Left lung (tissue), 10 donors: ENCODE results near the gene DLX1. TPM values are rescaled to one million over a fixed set of nuclear protein-coding genes. Genes with fewer than 3 reads are reported as not detected.

Experiments used
- ATAC-seq: fragments of 200-7000 bp; cut with Tn5 transposase; one replicate; pipeline ENCODE4 v1.9.1; 2020; ENCODE audit warnings: moderate library complexity
- DNase-seq, 4 donors: peaks; one replicate each; pipeline ENCODE4 v3.0.0-alpha.2; 2013 to 2020
- H3K27ac ChIP-seq, 2 donors: fragments of 200-600 bp; sonication (generic) in 1 of 2; one replicate each; pipeline versions ENCODE4 v1.5.0 to v1.8.0; 2020 to 2021
- H3K27me3 ChIP-seq, 2 donors: fragments of 200-600 bp; sonication (generic) in 1 of 2; one replicate each; pipeline versions ENCODE4 v1.5.0 to v1.8.0; 2020 to 2021
- H3K36me3 ChIP-seq, 2 donors: fragments of 200-600 bp; sonication (generic) in 1 of 2; one replicate each; pipeline versions ENCODE4 v1.5.0 to v1.8.0; 2020 to 2021
- H3K4me1 ChIP-seq, 2 donors: fragments of 200-600 bp; one replicate each; pipeline ENCODE4 v1.8.0; 2021
- H3K4me3 ChIP-seq, 2 donors: fragments of 200-600 bp; sonication (generic) in 1 of 2; one replicate each; pipeline versions ENCODE4 v1.5.0 to v1.8.0; 2020 to 2021; ENCODE audit warnings: mild to moderate bottlenecking in 1 of 2
- H3K9me3 ChIP-seq, 2 donors: fragments of 200-600 bp; sonication (generic) in 1 of 2; one replicate each; pipeline versions ENCODE4 v1.5.0 to v1.8.0; 2020 to 2021
- intact Hi-C, 2 donors: fragments of 100-400 bp; cut with DNase I; formaldehyde crosslinking; loops; one replicate each; pipeline versions ENCODE4 v1.11.2 to v1.14.2; 2022
- polyA plus RNA-seq, 6 donors: library from polyadenylated mRNA; unstranded; fragments of 120-200 nt; gene quantifications; one replicate each; pipeline ENCODE4 v1.2.1, GENCODE V29; 2013; ENCODE audit not compliant: insufficient read length in 6 of 6
- total RNA-seq, 2 donors: library from RNA; stranded (reverse); fragmentation: NEBNext Ultra II Directional; extraction: Animal tissue kit (Norgen Biotek cat#: 25700); gene quantifications; one replicate each; pipeline ENCODE4 v1.2.1, GENCODE V29; 2021
- TF ChIP-seq, protein P1 (sequence below), 2 donors: fragments of 200-600 bp; sonication (generic) in 1 of 2; IDR thresholded peaks; one replicate each; pipeline versions ENCODE4 v1.5.0 to v1.8.0; 2021; ENCODE audit warnings: antibody characterized with exemption in 2 of 2
- donor health status: DM: no; HTN: yes; CAD: no.
- donor health status: DM: no; HTN: no; CAD: no.

DLX1 gene
- total and polyA plus RNA-seq, 8 donors: 0.09 to 0.11 TPM; not detected in 6

- ATAC-seq (no peak), DNase-seq (no peak)
- TF ChIP-seq, protein P1, sequence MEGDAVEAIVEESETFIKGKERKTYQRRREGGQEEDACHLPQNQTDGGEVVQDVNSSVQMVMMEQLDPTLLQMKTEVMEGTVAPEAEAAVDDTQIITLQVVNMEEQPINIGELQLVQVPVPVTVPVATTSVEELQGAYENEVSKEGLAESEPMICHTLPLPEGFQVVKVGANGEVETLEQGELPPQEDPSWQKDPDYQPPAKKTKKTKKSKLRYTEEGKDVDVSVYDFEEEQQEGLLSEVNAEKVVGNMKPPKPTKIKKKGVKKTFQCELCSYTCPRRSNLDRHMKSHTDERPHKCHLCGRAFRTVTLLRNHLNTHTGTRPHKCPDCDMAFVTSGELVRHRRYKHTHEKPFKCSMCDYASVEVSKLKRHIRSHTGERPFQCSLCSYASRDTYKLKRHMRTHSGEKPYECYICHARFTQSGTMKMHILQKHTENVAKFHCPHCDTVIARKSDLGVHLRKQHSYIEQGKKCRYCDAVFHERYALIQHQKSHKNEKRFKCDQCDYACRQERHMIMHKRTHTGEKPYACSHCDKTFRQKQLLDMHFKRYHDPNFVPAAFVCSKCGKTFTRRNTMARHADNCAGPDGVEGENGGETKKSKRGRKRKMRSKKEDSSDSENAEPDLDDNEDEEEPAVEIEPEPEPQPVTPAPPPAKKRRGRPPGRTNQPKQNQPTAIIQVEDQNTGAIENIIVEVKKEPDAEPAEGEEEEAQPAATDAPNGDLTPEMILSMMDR (IDR thresholded peaks at IDR 0.05): no peak
- Histone ChIP-seq H3K36me3 (no peaks in the 10 kb centered on the region), H3K4me3 (no peak overlapping the region), H3K27me3 (no peaks in the 10 kb centered on the region), H3K9me3 (no peaks in the 10 kb centered on the region), H3K4me1 (no peaks in the 10 kb centered on the region), H3K27ac (no peak overlapping the region)
- intact Hi-C loops: no loop called here
Observed at GRCh38 chr2:172046080-172046678, 39.1 kb upstream of the DLX1 start.

- no peak for ATAC-seq
- Histone ChIP-seq H3K27ac (no peak overlapping the region), H3K4me3 (no peak overlapping the region), H3K4me1 (no peaks in the 10 kb centered on the region), H3K9me3 (no peaks in the 10 kb centered on the region), H3K36me3 (no peaks in the 10 kb centered on the region), H3K27me3 (no peaks in the 10 kb centered on the region)
- no peak for DNase-seq
- intact Hi-C loops: no loop called here
- TF ChIP-seq, protein P1 (IDR thresholded peaks at IDR 0.05): no peak
Observed at GRCh38 chr2:172046866-172047565, 38.3 kb upstream of the DLX1 start.

DNA sequence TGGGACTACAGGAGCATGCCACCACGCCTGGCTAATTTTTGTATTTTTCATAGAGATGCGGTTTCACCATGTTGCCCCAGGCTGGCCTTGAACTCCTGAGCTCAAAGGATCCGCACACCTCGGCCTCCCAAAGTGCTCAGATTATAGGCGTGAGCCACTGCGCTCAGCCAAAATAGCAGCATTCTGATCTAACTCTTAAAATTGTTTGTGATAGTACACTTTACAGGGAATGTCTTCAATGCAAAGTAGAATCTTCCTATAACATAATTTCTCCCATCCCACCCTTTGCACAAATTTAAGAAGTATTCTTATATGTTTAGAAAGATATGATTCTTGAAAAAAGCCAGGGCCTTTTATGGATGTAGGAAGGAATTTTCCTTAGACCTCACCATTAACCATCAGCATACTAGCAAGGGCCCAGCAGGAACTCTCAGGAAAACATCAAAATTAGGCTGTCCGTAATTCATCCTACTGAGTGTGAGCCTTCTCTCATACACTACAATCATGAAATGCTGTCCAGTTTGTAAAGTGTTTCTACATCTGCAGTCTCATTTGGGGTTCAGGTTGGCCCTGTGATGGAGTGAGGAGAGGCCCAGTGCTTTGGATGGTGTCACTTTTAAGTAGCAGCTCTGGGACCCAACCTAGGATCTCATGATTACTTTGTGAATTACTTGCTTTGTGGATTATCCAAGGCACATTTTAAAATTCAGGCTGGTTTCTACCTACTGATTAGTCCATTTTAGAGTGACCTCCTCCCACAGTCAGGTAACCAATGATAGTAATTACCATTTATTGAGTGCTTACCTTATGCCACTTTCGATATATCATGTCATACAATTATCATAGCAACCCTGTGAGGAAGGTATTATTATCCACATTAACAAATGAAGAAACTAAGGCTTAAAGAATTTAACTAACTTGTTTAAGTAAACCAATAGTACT is 37.5 kb upstream of the DLX1 start:
- H3K27me3 ChIP-seq: no peaks in the 10 kb centered on the region
- H3K36me3 ChIP-seq: no peaks in the 10 kb centered on the region
- ATAC-seq (no peak), DNase-seq (no peak)
- H3K9me3 ChIP-seq: no peaks in the 10 kb centered on the region
- no peak overlapping the region for H3K27ac ChIP-seq
- TF ChIP-seq, protein P1 (IDR thresholded peaks at IDR 0.05): no peak
- H3K4me3 ChIP-seq: no peak overlapping the region
- intact Hi-C loops: no loop called here
- H3K4me1 ChIP-seq: no peaks in the 10 kb centered on the region

DNA sequence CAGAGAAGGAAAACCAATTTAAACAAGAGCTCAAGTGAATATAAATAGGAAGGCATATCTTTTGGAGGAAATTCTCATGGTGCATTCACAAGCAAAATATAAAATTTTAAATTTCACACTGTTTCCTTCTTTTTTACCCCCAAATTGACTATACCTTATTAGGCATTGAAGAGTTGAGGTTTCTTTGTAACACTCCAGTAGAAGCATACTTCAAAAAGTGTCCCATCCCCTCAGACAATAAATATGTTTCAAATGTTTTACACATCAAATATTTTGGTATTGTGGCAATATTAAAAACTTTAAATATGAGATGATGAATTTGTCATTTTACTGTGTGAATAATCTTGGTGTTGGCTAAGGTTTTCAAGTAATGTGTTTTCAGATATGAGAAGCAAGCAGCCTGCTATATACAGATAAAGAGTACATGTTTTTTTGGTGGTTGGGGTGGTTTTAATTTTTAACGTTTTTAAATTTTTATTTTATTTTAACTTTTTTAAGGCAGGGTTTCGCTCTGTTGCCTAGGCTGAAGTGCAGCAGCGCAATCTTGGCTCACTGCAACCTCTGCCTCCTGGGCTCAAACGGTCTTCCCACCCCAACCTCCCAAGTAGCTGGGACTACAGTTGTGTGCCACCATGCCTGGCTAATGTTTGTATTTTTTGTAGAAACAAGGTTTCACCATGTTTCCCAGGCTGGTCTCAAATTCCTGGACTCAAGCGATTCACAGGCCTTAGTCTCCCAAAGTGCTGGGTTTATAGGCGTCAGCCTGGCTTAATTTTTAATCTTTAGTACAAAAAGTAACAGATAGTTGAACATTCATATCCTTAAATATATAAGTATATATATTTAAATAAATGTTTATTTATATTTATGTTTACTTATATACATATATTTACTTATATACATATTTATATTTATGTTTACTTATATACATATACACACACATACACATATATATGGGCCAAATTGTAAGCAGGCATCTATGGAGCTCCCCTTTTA is 36.5 kb upstream of the DLX1 start:
- H3K4me3 ChIP-seq: no peak overlapping the region
- H3K4me1 ChIP-seq: no peaks in the 10 kb centered on the region
- TF ChIP-seq, protein P1 (IDR thresholded peaks at IDR 0.05): no peak
- H3K9me3 ChIP-seq: no peaks in the 10 kb centered on the region
- no peaks in the 10 kb centered on the region for H3K36me3 ChIP-seq
- no peaks in the 10 kb centered on the region for H3K27me3 ChIP-seq
- DNase-seq: no peak
- no peak for ATAC-seq
- intact Hi-C loops: no loop called here
- H3K27ac ChIP-seq: no peak overlapping the region
